Activated CD4-positive, alpha-beta T cell treated with anti-CD3 and anti-CD28 coated beads, Interleukin-2, amount 10 ng/mL, durations not matched to agents 24 days and 14 days (primary cell): ENCODE results near the gene COL2A1. TPM values are rescaled to one million over a fixed set of nuclear protein-coding genes. Genes with fewer than 3 reads are reported as not detected.
"Not testable (repeated sequence)": the region's sequence is repeated elsewhere in the genome, so short reads cannot be mapped to it uniquely, and the experiment has no call there.

Experiments used
- DNase-seq: peaks from one replicate; pipeline ENCODE4 v3.0.0; 2022
- H3K27ac Mint-ChIP-seq: one replicate; pipeline ENCODE4 v1.8.0; 2022; ENCODE audit warnings: mild to moderate bottlenecking, mixed read lengths
- H3K27me3 Mint-ChIP-seq: one replicate; pipeline ENCODE4 v1.8.0; 2022; ENCODE audit warnings: mixed read lengths
- H3K36me3 Mint-ChIP-seq: one replicate; pipeline ENCODE4 v1.8.0; 2022; ENCODE audit warnings: low read depth, mild to moderate bottlenecking, mixed read lengths
- H3K4me1 Mint-ChIP-seq: one replicate; pipeline ENCODE4 v1.8.0; 2021; ENCODE audit warnings: mixed read lengths
- H3K4me3 Mint-ChIP-seq: one replicate; pipeline ENCODE4 v1.8.0; 2022; ENCODE audit warnings: mild to moderate bottlenecking, moderate library complexity, mixed read lengths
- H3K9me3 Mint-ChIP-seq: one replicate; pipeline ENCODE4 v1.8.0; 2021; ENCODE audit warnings: mixed read lengths
- intact Hi-C: fragments of 100-400 bp; cut with micrococcal nuclease; formaldehyde crosslinking; loops from one replicate; pipeline ENCODE4 v1.15.1; 2023
- total RNA-seq: library from RNA; stranded (reverse); gene quantifications from 2 replicates; pipeline ENCODE4 v1.2.3, GENCODE V29; 2022

The COL2A1 gene
- total RNA-seq, 1 donor from 2014 or later, result 0.07 TPM

DNA sequence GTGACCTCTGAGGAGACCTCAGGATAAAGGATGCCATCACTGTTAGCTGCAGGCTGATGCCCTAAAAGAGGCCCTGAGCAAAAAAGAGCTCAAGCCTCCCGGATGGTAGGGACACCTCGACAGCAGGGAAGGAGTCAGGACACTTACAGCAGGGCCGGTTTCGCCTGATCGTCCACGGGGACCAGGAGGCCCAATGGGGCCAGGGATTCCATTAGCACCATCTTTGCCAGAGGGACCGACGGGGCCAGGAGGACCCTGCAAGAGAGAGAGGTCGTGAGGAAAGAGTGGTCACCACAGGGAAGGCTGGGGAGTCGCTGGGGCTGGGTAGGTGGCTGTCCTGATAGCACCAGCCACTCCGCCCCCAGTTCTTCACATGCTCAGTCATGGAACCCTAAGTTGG is 28.5 kb downstream of the COL2A1 start:
- H3K4me3 Mint-ChIP-seq, result no peak overlapping the region
- H3K4me1 Mint-ChIP-seq, result peaks cover 3% of the 10 kb centered on the region
- no peak overlapping the region for H3K27ac Mint-ChIP-seq
- DNase-seq, result no peak
- H3K27me3 Mint-ChIP-seq, result peaks cover 8% of the 10 kb centered on the region
- H3K36me3 Mint-ChIP-seq, result no peaks in the 10 kb centered on the region
- intact Hi-C loops, result no loop called here
- no peaks in the 10 kb centered on the region for H3K9me3 Mint-ChIP-seq

- H3K4me3 Mint-ChIP-seq, result no peak overlapping the region
- peaks cover 8% of the 10 kb centered on the region for H3K27me3 Mint-ChIP-seq
- peaks cover 3% of the 10 kb centered on the region for H3K4me1 Mint-ChIP-seq
- H3K27ac Mint-ChIP-seq, result no peak overlapping the region
- intact Hi-C loops, result no loop called here
- no peaks in the 10 kb centered on the region for H3K9me3 Mint-ChIP-seq
- DNase-seq, result no peak
- H3K36me3 Mint-ChIP-seq, result no peaks in the 10 kb centered on the region
These were observed 29.1 kb downstream of the COL2A1 start for GRCh38 chr12:47975036-47975620.

DNA sequence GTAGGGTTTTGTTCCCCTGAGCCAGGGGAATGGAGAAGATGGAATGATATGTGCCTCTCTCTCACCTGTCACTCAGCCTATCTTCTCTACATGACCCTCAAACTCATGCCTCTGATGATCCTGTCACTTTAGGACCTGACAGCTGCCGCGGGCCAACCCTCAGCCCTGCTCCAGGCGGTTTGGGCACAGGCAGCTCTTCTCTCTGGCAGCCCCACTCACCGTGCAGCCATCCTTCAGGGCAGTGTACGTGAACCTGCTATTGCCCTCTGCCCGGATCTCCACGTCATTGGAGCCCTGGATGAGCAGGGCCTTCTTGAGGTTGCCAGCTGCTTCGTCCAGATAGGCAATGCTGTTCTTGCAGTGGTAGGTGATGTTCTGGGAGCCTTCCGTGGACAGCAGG is 30.4 kb downstream of the COL2A1 start:
- no peak for DNase-seq
- no peaks in the 10 kb centered on the region for H3K9me3 Mint-ChIP-seq
- H3K27ac Mint-ChIP-seq, result no peak overlapping the region
- H3K4me3 Mint-ChIP-seq, result no peak overlapping the region
- intact Hi-C loops, result no loop called here
- peaks cover 4% of the 10 kb centered on the region for H3K27me3 Mint-ChIP-seq
- H3K4me1 Mint-ChIP-seq, result peaks cover 3% of the 10 kb centered on the region
- peaks cover 5% of the 10 kb centered on the region for H3K36me3 Mint-ChIP-seq

DNA sequence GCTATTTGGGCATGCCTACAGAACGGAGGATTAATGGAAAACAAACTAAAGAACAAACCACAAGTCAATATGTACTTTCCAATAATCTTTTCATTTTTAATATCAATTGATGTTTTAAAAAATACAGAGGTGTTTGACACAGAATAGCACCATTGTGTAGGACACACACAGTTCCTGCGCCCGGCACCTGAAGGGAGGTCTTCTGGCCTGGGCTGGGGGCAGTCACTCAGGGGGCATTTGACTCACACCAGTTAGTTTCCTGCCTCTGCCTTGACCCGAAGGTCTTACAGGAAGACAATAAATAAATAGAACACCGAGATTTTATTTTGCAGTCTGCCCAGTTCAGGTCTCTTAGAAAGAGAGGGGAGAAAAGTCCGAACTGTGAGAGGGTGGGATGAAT is 31.4 kb downstream of the COL2A1 start:
- Mint-ChIP-seq H3K27me3 (peaks cover 3% of the 10 kb centered on the region), H3K27ac (no peak overlapping the region), H3K4me1 (peaks cover 3% of the 10 kb centered on the region), H3K9me3 (no peaks in the 10 kb centered on the region), H3K4me3 (no peak overlapping the region), H3K36me3 (peaks cover 10% of the 10 kb centered on the region)
- DNase-seq, result no peak
- intact Hi-C loops, result no loop called here

DNA sequence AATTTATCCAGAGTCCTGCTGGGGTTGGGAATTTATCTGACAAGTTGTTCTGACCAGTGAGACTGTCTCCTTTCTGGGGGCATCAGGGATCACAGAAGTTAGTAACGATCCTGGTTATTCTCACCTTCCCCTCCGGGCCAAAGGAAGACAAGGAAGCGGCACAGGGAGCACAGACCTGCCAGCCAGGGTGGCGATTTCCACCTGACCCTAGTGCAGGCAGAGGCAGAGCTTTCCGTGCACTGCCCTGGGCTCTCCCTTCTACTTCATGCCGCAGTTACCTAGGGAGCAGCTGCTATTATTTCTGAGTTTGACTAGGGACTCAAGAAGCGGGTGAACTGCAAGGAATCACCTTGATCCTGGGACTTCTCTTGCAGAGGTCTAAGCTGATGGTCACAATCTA is 33.4 kb downstream of the COL2A1 start:
- intact Hi-C loops, result no loop called here
- H3K4me3 Mint-ChIP-seq, result no peak overlapping the region
- no peaks in the 10 kb centered on the region for H3K27me3 Mint-ChIP-seq
- DNase-seq, result no peak
- H3K27ac Mint-ChIP-seq, result no peak overlapping the region
- no peaks in the 10 kb centered on the region for H3K9me3 Mint-ChIP-seq
- H3K4me1 Mint-ChIP-seq, result peaks cover 6% of the 10 kb centered on the region
- H3K36me3 Mint-ChIP-seq, result peaks cover 25% of the 10 kb centered on the region

GRCh38 chr12:47969845-47970244 is 34.4 kb downstream of the COL2A1 start:
- intact Hi-C loops, result loop anchor here (10.0 kb wide), 1 partner anchor 255 kb away; no protein-coding TSS in a partner anchor
- Mint-ChIP-seq H3K4me3 (no peak overlapping the region), H3K27me3 (no peaks in the 10 kb centered on the region), H3K36me3 (peaks cover 34% of the 10 kb centered on the region), H3K4me1 (peaks cover 16% of the 10 kb centered on the region), H3K27ac (no peak overlapping the region), H3K9me3 (no peaks in the 10 kb centered on the region)
- DNase-seq, result no peak

GRCh38 chr12:47967461-47968321 is 36.6 kb downstream of the COL2A1 start:
- no peak overlapping the region for H3K4me3 Mint-ChIP-seq
- no peak for DNase-seq
- H3K27ac Mint-ChIP-seq, result no peak overlapping the region
- H3K4me1 Mint-ChIP-seq, result peaks cover 33% of the 10 kb centered on the region
- intact Hi-C loops, result loop anchor here (10.0 kb wide), 1 partner anchor 253 kb away; no protein-coding TSS in a partner anchor
- H3K36me3 Mint-ChIP-seq, result peaks cover 42% of the 10 kb centered on the region
- peaks cover 2% of the 10 kb centered on the region for H3K27me3 Mint-ChIP-seq
- no peaks in the 10 kb centered on the region for H3K9me3 Mint-ChIP-seq

- Mint-ChIP-seq H3K4me1 (peaks cover 33% of the 10 kb centered on the region), H3K27ac (no peak overlapping the region), H3K4me3 (peak overlapping the region; percentile 57), H3K27me3 (peaks cover 17% of the 10 kb centered on the region), H3K36me3 (peaks cover 42% of the 10 kb centered on the region), H3K9me3 (no peaks in the 10 kb centered on the region)
- intact Hi-C loops, result loop anchor here (10.0 kb wide), 1 partner anchor 251 kb away; no protein-coding TSS in a partner anchor
- no peak for DNase-seq
These were observed 38.7 kb downstream of the COL2A1 start for GRCh38 chr12:47965581-47965980.

- Mint-ChIP-seq H3K36me3 (peaks cover 40% of the 10 kb centered on the region), H3K4me1 (peaks cover 33% of the 10 kb centered on the region), H3K27me3 (peaks cover 29% of the 10 kb centered on the region), H3K27ac (peak overlapping the region; percentile 78), H3K9me3 (peaks cover 7% of the 10 kb centered on the region), H3K4me3 (peak overlapping the region; percentile 100)
- intact Hi-C loops, result loop anchor here (5.0 to 10.0 kb wide), 3 partner anchors 193 to 249 kb away; partner anchors contain the start of gene ASB8
- DNase-seq, result peak; percentile 71
These were observed 40.1 kb downstream of the COL2A1 start for GRCh38 chr12:47964106-47964728.

GRCh38 chr12:47963340-47964040 is 40.8 kb downstream of the COL2A1 start, which contains the start of gene TMEM106C:
Gene TMEM106C, plus strand, starts transcription at chr12:47963596. Its CDS starts 641 bp downstream, at chr12:47964237.
- Mint-ChIP-seq H3K4me3 (peak within 1 kb of the TSS; percentile 100), H3K9me3 (peaks cover 7% of the 10 kb centered on the region), H3K36me3 (peaks cover 36% of the 10 kb centered on the region), H3K4me1 (peaks cover 33% of the 10 kb centered on the region), H3K27me3 (peaks cover 29% of the 10 kb centered on the region), H3K27ac (peak within 1 kb of the TSS; percentile 90)
- peak; percentile 98 for DNase-seq
- intact Hi-C loops, result loop anchor here (1.0 to 10.0 kb wide), 5 partner anchors 58 to 249 kb away; partner anchors contain the start of gene ASB8

GRCh38 chr12:47962198-47962597 is 42.1 kb downstream of the COL2A1 start:
- no peak overlapping the region for H3K4me3 Mint-ChIP-seq
- DNase-seq, result no peak
- H3K36me3 Mint-ChIP-seq, result peaks cover 31% of the 10 kb centered on the region
- H3K4me1 Mint-ChIP-seq, result peaks cover 33% of the 10 kb centered on the region
- peaks cover 29% of the 10 kb centered on the region for H3K27me3 Mint-ChIP-seq
- H3K9me3 Mint-ChIP-seq, result peaks cover 7% of the 10 kb centered on the region
- no peak overlapping the region for H3K27ac Mint-ChIP-seq
- intact Hi-C loops, result loop anchor here (2.0 to 10.0 kb wide), 4 partner anchors 101 to 247 kb away; partner anchors contain the start of gene ASB8

- H3K27ac Mint-ChIP-seq, intact Hi-C loops, DNase-seq, H3K4me1 Mint-ChIP-seq, H3K4me3 Mint-ChIP-seq, H3K36me3 Mint-ChIP-seq: not testable (repeated sequence)
- Mint-ChIP-seq H3K9me3 (peaks cover 12% of the 10 kb centered on the region), H3K27me3 (peaks cover 35% of the 10 kb centered on the region)
These were observed 46.6 kb downstream of the COL2A1 start for GRCh38 chr12:47957671-47958070.

DNA sequence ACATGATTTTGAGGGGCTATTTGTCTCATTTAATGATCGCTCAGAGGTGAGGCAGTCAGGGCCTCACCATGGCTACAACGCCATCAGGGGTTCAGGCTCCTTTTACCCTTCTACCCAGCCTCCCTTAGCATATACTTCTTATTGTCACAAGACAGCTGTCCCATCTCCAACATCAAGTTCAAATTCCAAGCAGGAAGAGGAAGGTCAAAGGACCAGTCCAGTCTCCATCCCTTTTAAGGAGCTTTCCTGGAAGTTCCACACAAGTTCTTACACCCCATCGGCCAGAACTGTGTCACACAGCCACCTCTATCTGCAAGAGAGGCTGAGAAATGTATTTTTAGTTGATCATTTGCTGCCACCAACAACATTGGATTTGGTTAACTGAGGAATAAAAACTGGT is 49.2 kb downstream of the COL2A1 start:
- DNase-seq, result no peak
- Mint-ChIP-seq H3K9me3 (peaks cover 12% of the 10 kb centered on the region), H3K27me3 (peaks cover 21% of the 10 kb centered on the region), H3K36me3 (peaks cover 3% of the 10 kb centered on the region), H3K4me3 (no peak overlapping the region), H3K4me1 (peaks cover 5% of the 10 kb centered on the region), H3K27ac (no peak overlapping the region)
- intact Hi-C loops, result no loop called here
